ENCODE measurements around the gene DOCK9. TPM values are rescaled to one million over a fixed set of nuclear protein-coding genes. Genes with fewer than 3 reads are reported as not detected.

Gene DOCK9
- total RNA-seq, 1 donor = 44.5 TPM

- peaks cover 3% of the 10 kb centered on the region for H3K36me3 ChIP-seq (ENCODE audit: insufficient read depth, low read length)
- no peaks in the 10 kb centered on the region for H3K79me2 ChIP-seq (ENCODE audit: insufficient read depth, low read length)
- DNase-seq (ENCODE audit: insufficient read length, low spot score, missing footprints) = no peak
- H3K27ac ChIP-seq (ENCODE audit: low read depth, low read length) = no peak overlapping the region
- no peak overlapping the region for H3K4me2 ChIP-seq (ENCODE audit: insufficient read depth, low read length)
- H2AFZ ChIP-seq (ENCODE audit: low read length) = no peak overlapping the region
- no peaks in the 10 kb centered on the region for H3K4me1 ChIP-seq (ENCODE audit: insufficient read depth, low read length)
- no peaks in the 10 kb centered on the region for H3K9me3 ChIP-seq (ENCODE audit: low read depth, low read length)
- no peaks in the 10 kb centered on the region for H3K27me3 ChIP-seq (ENCODE audit: insufficient read depth, low read length)
- no peak overlapping the region for H3K4me3 ChIP-seq (ENCODE audit: insufficient read depth, low read length)
- H4K20me1 ChIP-seq (ENCODE audit: insufficient read depth, low read length) = no peaks in the 10 kb centered on the region
- peak; percentile 7 for TF ChIP-seq CTCF (IDR thresholded peaks at IDR 0.05; ENCODE audit: extremely low read depth, low read depth, low read length)
Observed at GRCh38 chr13:98866882-98867281, 111.0 kb downstream of the DOCK9 start.

DNA sequence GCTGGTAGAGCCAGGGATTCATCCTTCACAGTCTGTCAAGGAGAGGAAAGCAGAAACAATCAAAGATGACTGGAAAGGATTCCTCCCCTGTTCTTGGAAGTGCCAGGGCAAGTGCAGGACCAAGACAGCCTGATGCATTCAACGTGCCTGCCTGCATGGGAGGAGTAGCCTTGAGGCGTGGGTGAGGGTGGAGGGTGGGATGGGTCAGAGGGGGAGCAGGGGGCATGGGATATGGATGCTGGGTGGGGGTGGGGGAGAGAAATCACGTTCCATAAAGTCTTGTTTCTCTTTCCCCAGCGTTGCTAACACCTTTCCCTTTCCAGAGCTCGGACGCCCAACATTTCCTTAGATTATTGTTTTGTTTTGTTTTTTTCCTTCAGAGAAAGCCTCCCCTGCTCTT is 117.4 kb downstream of the DOCK9 start:
- Histone ChIP-seq H3K4me3 (ENCODE audit: insufficient read depth, low read length) (no peak overlapping the region), H3K79me2 (ENCODE audit: insufficient read depth, low read length) (no peaks in the 10 kb centered on the region), H3K27ac (ENCODE audit: low read depth, low read length) (no peak overlapping the region), H3K4me2 (ENCODE audit: insufficient read depth, low read length) (no peak overlapping the region), H4K20me1 (ENCODE audit: insufficient read depth, low read length) (no peaks in the 10 kb centered on the region), H3K27me3 (ENCODE audit: insufficient read depth, low read length) (no peaks in the 10 kb centered on the region), H3K36me3 (ENCODE audit: insufficient read depth, low read length) (peaks cover 3% of the 10 kb centered on the region), H3K4me1 (ENCODE audit: insufficient read depth, low read length) (no peaks in the 10 kb centered on the region), H3K9me3 (ENCODE audit: low read depth, low read length) (no peaks in the 10 kb centered on the region), H2AFZ (ENCODE audit: low read length) (no peak overlapping the region)
- no peak for TF ChIP-seq CTCF (IDR thresholded peaks at IDR 0.05; ENCODE audit: extremely low read depth, low read depth, low read length)
- DNase-seq (ENCODE audit: insufficient read length, low spot score, missing footprints) = no peak

GRCh38 chr13:98858191-98858590 is 119.7 kb downstream of the DOCK9 start:
- Histone ChIP-seq H3K36me3 (ENCODE audit: insufficient read depth, low read length) (peaks cover 3% of the 10 kb centered on the region), H3K27me3 (ENCODE audit: insufficient read depth, low read length) (no peaks in the 10 kb centered on the region), H3K9me3 (ENCODE audit: low read depth, low read length) (no peaks in the 10 kb centered on the region), H3K27ac (ENCODE audit: low read depth, low read length) (no peak overlapping the region), H4K20me1 (ENCODE audit: insufficient read depth, low read length) (no peaks in the 10 kb centered on the region), H2AFZ (ENCODE audit: low read length) (no peak overlapping the region), H3K4me2 (ENCODE audit: insufficient read depth, low read length) (no peak overlapping the region), H3K4me1 (ENCODE audit: insufficient read depth, low read length) (peaks cover 8% of the 10 kb centered on the region), H3K4me3 (ENCODE audit: insufficient read depth, low read length) (no peak overlapping the region), H3K79me2 (ENCODE audit: insufficient read depth, low read length) (no peaks in the 10 kb centered on the region)
- DNase-seq (ENCODE audit: insufficient read length, low spot score, missing footprints) = no peak
- TF ChIP-seq CTCF (IDR thresholded peaks at IDR 0.05; ENCODE audit: extremely low read depth, low read depth, low read length) = no peak

DNA sequence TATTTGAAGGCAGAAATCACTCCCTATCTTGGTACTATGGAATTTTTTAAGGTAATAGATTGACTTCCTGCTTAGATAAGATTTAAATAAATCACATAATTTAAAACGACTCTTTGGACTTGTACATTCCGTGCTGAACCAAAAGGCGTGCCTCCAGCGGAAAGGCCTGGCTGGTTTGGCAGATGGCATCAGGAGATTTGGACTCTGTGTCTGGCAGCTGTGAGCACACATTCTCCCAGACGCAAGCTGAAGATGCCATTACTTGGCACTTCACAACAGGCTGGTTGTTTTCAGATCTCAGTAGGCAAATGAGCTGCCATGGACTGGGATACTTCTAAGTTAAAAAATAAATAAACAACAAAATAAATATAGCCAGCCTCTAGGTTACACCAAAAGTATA is 120.9 kb downstream of the DOCK9 start:
- Histone ChIP-seq H3K27ac (ENCODE audit: low read depth, low read length) (no peak overlapping the region), H3K36me3 (ENCODE audit: insufficient read depth, low read length) (peaks cover under 1% of the 10 kb centered on the region), H4K20me1 (ENCODE audit: insufficient read depth, low read length) (no peaks in the 10 kb centered on the region), H3K9me3 (ENCODE audit: low read depth, low read length) (no peaks in the 10 kb centered on the region), H3K4me1 (ENCODE audit: insufficient read depth, low read length) (peaks cover 8% of the 10 kb centered on the region), H3K4me3 (ENCODE audit: insufficient read depth, low read length) (no peak overlapping the region), H3K4me2 (ENCODE audit: insufficient read depth, low read length) (no peak overlapping the region), H3K27me3 (ENCODE audit: insufficient read depth, low read length) (no peaks in the 10 kb centered on the region), H3K79me2 (ENCODE audit: insufficient read depth, low read length) (no peaks in the 10 kb centered on the region), H2AFZ (ENCODE audit: low read length) (no peak overlapping the region)
- no peak for DNase-seq (ENCODE audit: insufficient read length, low spot score, missing footprints)
- no peak for TF ChIP-seq CTCF (IDR thresholded peaks at IDR 0.05; ENCODE audit: extremely low read depth, low read depth, low read length)

Data from osteoblast (primary cell).